ENCODE measurements around the gene TMCO4.
"Not testable (repeated sequence)": the region's sequence is repeated elsewhere in the genome, so short reads cannot be mapped to it uniquely, and the experiment has no call there.

TMCO4 gene

DNA sequence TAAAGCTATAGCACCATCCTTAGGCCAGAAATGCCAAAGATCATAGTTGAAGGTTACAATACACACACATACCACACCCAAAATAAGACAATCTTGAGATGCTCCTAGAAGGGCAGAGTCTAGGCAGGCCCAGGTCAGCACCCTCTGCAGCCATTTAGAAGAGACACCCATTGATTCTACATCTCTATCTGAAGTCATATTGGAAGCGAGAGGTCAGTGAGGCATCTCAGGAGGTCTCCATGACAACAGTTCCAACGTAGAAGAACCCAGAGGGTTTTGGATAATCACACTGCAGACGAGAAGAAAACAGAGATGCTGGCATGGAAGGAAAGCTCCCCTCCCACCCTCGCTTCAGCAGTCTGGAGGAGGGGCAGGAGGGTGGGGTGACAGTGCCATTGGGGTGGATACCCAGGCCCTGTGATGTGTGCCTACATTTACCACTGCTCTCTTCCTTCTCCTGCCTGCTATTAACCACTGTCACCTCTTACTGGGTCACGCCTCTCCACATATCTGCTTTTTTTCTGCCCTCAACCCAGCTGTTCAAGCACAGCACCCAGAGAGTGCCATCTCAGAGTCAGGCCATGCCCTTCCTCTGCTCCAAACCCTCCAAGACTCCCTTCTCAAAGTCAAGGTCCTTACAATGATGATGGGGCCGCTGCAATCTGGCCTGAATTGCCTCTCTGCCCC lies 6.2 kb downstream of the TMCO4 start:
- Histone ChIP-seq H2AFZ (ENCODE audit: insufficient read depth, low read length, poor library complexity) (no peak overlapping the region), H3K9ac (ENCODE audit: low read length) (no peak overlapping the region), H3K4me3 (ENCODE audit: low read depth, low read length) (no peak overlapping the region), H3K14ac (ENCODE audit: low read length) (no peak overlapping the region), H3K79me1 (ENCODE audit: low read length) (no peaks in the 10 kb centered on the region), H3K18ac (ENCODE audit: low read length) (no peak overlapping the region), H2AK5ac (ENCODE audit: low read length) (peak overlapping the region; percentile 9), H3K23ac (ENCODE audit: low read length) (peak overlapping the region; percentile 56), H3K79me2 (ENCODE audit: control insufficient read depth, insufficient read depth, low read length, poor library complexity) (no peaks in the 10 kb centered on the region), H3K4me2 (ENCODE audit: low read length) (no peak overlapping the region), H4K8ac (ENCODE audit: low read depth, low read length) (no peak overlapping the region), H2BK5ac (ENCODE audit: low read depth, low read length, poor library complexity) (no peak overlapping the region), H3K9me3 (ENCODE audit: insufficient read depth, low read depth, low read length) (no peaks in the 10 kb centered on the region), H3K27ac (ENCODE audit: low read depth, low read length) (no peak overlapping the region), H3K4ac (ENCODE audit: low read depth, low read length) (no peak overlapping the region), H2BK120ac (ENCODE audit: insufficient read depth, low read length, poor library complexity) (no peak overlapping the region), H3K27me3 (ENCODE audit: insufficient read depth, low read length) (no peaks in the 10 kb centered on the region), H2BK12ac (ENCODE audit: low read length) (no peak overlapping the region), H3K4me1 (ENCODE audit: control insufficient read depth in 1 of 2, insufficient read depth in 2 of 2, low read length in 2 of 2) (no peaks in the 10 kb centered on the region), H4K12ac (ENCODE audit: low read depth, low read length) (no peak overlapping the region), H3K36me3 (ENCODE audit: control insufficient read depth in 1 of 2, insufficient read depth in 2 of 2, low read length in 2 of 2) (no peaks in the 10 kb centered on the region), H4K91ac (ENCODE audit: low read depth, low read length) (no peak overlapping the region)
- no peak for DNase-seq
- no CpG with 5 or more reads among the region's 6 CpGs for WGBS (ENCODE audit: extremely low coverage, insufficient coverage, insufficient read length)

DNA sequence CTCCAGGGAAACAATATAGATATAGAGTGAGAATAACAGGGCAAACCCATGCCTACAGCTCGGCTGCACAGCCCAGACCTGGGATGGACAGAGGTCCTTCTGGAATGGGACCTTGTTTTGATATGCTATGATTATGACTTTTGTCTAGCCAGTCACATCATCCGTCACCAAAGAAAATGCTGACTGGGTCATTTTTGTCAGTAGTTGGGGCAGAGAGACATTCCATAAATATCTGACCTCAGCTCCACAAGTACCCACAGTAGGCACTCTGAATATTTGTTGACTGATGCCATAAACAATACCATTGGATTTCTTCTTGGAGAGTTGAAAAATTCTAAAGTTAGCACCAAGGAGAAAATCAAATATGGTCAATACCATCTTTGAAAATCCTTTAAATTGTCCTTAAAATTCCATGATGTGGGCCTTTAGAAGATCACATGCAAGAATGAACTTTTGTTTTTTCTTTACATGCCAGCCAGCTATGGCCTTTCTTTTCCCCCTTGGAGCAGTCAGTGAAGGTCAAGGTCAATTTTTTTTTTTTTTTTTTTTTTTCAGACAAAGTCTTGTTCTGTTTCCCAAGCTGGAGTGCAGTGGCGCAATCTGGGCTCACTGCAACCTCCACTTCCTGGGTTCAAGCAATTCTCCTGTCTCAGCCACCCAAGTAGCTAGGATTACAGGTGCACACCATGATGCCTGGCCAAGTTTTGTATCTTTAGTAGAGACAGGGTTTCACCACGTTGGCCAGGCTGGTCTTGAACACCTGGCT lies 7.3 kb downstream of the TMCO4 start:
- no peak for DNase-seq
- no peak overlapping the region for H4K12ac ChIP-seq (ENCODE audit: low read depth, low read length)
- H2AK5ac ChIP-seq (ENCODE audit: low read length): no peak overlapping the region
- no peak overlapping the region for H3K4me3 ChIP-seq (ENCODE audit: low read depth, low read length)
- H3K18ac ChIP-seq (ENCODE audit: low read length): no peak overlapping the region
- H4K8ac ChIP-seq (ENCODE audit: low read depth, low read length): no peak overlapping the region
- no CpG with 5 or more reads among the region's 4 CpGs for WGBS (ENCODE audit: extremely low coverage, insufficient coverage, insufficient read length)
- no peaks in the 10 kb centered on the region for H3K36me3 ChIP-seq (ENCODE audit: control insufficient read depth in 1 of 2, insufficient read depth in 2 of 2, low read length in 2 of 2)
- H4K91ac ChIP-seq (ENCODE audit: low read depth, low read length): no peak overlapping the region
- H3K79me2 ChIP-seq (ENCODE audit: control insufficient read depth, insufficient read depth, low read length, poor library complexity): no peaks in the 10 kb centered on the region
- no peak overlapping the region for H2AFZ ChIP-seq (ENCODE audit: insufficient read depth, low read length, poor library complexity)
- no peak overlapping the region for H3K14ac ChIP-seq (ENCODE audit: low read length)
- no peak overlapping the region for H3K4ac ChIP-seq (ENCODE audit: low read depth, low read length)
- no peak overlapping the region for H3K4me2 ChIP-seq (ENCODE audit: low read length)
- no peaks in the 10 kb centered on the region for H3K79me1 ChIP-seq (ENCODE audit: low read length)
- no peak overlapping the region for H3K9ac ChIP-seq (ENCODE audit: low read length)
- no peaks in the 10 kb centered on the region for H3K27me3 ChIP-seq (ENCODE audit: insufficient read depth, low read length)
- H3K4me1 ChIP-seq (ENCODE audit: control insufficient read depth in 1 of 2, insufficient read depth in 2 of 2, low read length in 2 of 2): peaks cover 0 to under 1% of the 10 kb centered on the region in 2 experiments
- no peak overlapping the region for H2BK120ac ChIP-seq (ENCODE audit: insufficient read depth, low read length, poor library complexity)
- H3K27ac ChIP-seq (ENCODE audit: low read depth, low read length): no peak overlapping the region
- H3K23ac ChIP-seq (ENCODE audit: low read length): no peak overlapping the region
- no peaks in the 10 kb centered on the region for H3K9me3 ChIP-seq (ENCODE audit: insufficient read depth, low read depth, low read length)
- no peak overlapping the region for H2BK5ac ChIP-seq (ENCODE audit: low read depth, low read length, poor library complexity)
- H2BK12ac ChIP-seq (ENCODE audit: low read length): no peak overlapping the region

DNA sequence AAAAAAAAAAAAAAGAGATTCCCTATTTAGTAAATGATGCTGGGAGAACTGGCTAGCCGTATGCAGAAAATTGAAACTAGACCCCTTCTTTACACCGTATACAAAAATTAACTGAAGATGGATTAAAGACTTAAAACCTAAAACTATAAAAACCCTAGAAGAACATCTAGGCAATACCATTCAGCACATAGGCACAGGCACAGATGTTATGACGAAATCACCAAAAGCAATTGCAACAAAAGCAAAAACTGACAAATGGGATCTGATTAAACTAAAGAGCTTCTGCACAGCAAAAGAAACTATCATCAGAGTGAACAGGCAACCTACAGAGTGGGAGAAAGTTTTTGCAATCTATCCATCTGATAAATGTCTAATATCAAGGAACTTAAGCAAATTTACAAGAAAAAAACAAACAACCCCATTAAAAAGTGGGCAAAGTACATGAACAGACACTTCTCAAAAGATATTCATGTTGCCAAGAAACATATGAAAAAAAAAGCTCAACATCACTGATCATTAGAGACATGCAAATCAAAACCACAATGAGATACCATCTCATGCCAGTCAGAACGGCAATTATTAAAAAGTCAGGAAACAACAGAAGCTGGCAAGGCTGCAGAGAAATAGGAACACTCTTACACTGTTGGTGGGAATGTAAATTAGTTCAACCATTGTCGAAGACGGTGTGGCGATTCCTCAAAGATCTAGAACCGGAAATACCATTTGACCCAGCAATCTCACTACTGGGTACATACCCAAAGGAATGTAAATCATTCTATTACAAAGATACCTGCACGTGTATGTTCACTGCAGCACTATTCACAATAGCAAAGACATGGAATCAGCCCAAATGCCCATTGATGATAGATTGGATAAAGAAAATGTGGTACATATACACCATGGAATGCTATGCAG lies 9.4 kb downstream of the TMCO4 start:
- H4K12ac ChIP-seq (ENCODE audit: low read depth, low read length); H3K79me2 ChIP-seq (ENCODE audit: control insufficient read depth, insufficient read depth, low read length, poor library complexity); H3K4ac ChIP-seq (ENCODE audit: low read depth, low read length); H3K36me3 ChIP-seq (ENCODE audit: control insufficient read depth in 1 of 2, insufficient read depth in 2 of 2, low read length in 2 of 2); H2BK120ac ChIP-seq (ENCODE audit: insufficient read depth, low read length, poor library complexity); H4K8ac ChIP-seq (ENCODE audit: low read depth, low read length); H2BK5ac ChIP-seq (ENCODE audit: low read depth, low read length, poor library complexity); H3K14ac ChIP-seq (ENCODE audit: low read length); H3K9me3 ChIP-seq (ENCODE audit: insufficient read depth, low read depth, low read length); H3K9ac ChIP-seq (ENCODE audit: low read length); H3K79me1 ChIP-seq (ENCODE audit: low read length); H3K4me3 ChIP-seq (ENCODE audit: low read depth, low read length); H2AFZ ChIP-seq (ENCODE audit: insufficient read depth, low read length, poor library complexity); H3K4me2 ChIP-seq (ENCODE audit: low read length); H3K18ac ChIP-seq (ENCODE audit: low read length); H3K27me3 ChIP-seq (ENCODE audit: insufficient read depth, low read length); H3K23ac ChIP-seq (ENCODE audit: low read length); H4K91ac ChIP-seq (ENCODE audit: low read depth, low read length); H3K27ac ChIP-seq (ENCODE audit: low read depth, low read length); H2AK5ac ChIP-seq (ENCODE audit: low read length); H2BK12ac ChIP-seq (ENCODE audit: low read length): not testable (repeated sequence)
- DNase-seq: peak; percentile 9 to 59
- no CpG with 5 or more reads among the region's 9 CpGs for WGBS (ENCODE audit: extremely low coverage, insufficient coverage, insufficient read length)
- peaks cover 15% of the 10 kb centered on the region in 2 experiments for H3K4me1 ChIP-seq (ENCODE audit: control insufficient read depth in 1 of 2, insufficient read depth in 2 of 2, low read length in 2 of 2)

DNA sequence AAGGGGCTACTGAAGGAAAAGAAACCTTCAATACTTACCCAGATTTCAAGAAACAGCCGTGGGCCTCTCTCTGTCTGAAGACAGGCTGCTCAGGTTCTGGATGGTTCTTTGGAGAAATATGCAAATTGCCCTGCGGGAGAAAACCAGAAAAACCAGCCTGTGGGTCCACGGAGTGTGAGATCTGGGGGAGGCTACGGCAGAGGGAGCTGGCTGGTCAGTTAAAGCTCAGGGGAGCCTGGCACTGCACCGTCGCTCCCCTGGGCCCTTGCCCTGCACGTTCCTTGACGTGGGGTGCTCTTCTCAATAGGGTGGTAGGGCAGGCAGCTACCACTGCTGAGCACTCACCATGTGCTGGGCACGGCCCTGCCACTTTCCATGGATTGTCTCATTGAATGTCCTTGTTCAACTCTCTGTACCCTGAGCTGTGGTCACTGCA lies 12.7 kb downstream of the TMCO4 start:
- H3K4me2 ChIP-seq (ENCODE audit: low read length): peak overlapping the region; percentile 50
- H3K23ac ChIP-seq (ENCODE audit: low read length): no peak overlapping the region
- H3K9me3 ChIP-seq (ENCODE audit: insufficient read depth, low read depth, low read length): no peaks in the 10 kb centered on the region
- no peak overlapping the region for H2AFZ ChIP-seq (ENCODE audit: insufficient read depth, low read length, poor library complexity)
- H2BK120ac ChIP-seq (ENCODE audit: insufficient read depth, low read length, poor library complexity): peak overlapping the region; percentile 4
- H4K8ac ChIP-seq (ENCODE audit: low read depth, low read length): peak overlapping the region; percentile 12
- H3K4ac ChIP-seq (ENCODE audit: low read depth, low read length): no peak overlapping the region
- WGBS (ENCODE audit: extremely low coverage, insufficient coverage, insufficient read length): no CpG with 5 or more reads among the region's 9 CpGs
- H2BK12ac ChIP-seq (ENCODE audit: low read length): peak overlapping the region; percentile 60
- H3K27me3 ChIP-seq (ENCODE audit: insufficient read depth, low read length): no peaks in the 10 kb centered on the region
- peak overlapping the region; percentile 7 for H3K14ac ChIP-seq (ENCODE audit: low read length)
- peaks cover 18 to 19% of the 10 kb centered on the region in 2 experiments for H3K4me1 ChIP-seq (ENCODE audit: control insufficient read depth in 1 of 2, insufficient read depth in 2 of 2, low read length in 2 of 2)
- H2BK5ac ChIP-seq (ENCODE audit: low read depth, low read length, poor library complexity): no peak overlapping the region
- peaks cover 4% of the 10 kb centered on the region for H3K79me1 ChIP-seq (ENCODE audit: low read length)
- no peak overlapping the region for H4K12ac ChIP-seq (ENCODE audit: low read depth, low read length)
- no peaks in the 10 kb centered on the region for H3K36me3 ChIP-seq (ENCODE audit: control insufficient read depth in 1 of 2, insufficient read depth in 2 of 2, low read length in 2 of 2)
- H3K79me2 ChIP-seq (ENCODE audit: control insufficient read depth, insufficient read depth, low read length, poor library complexity): no peaks in the 10 kb centered on the region
- H2AK5ac ChIP-seq (ENCODE audit: low read length): no peak overlapping the region
- H3K4me3 ChIP-seq (ENCODE audit: low read depth, low read length): no peak overlapping the region
- no peak overlapping the region for H3K9ac ChIP-seq (ENCODE audit: low read length)
- H4K91ac ChIP-seq (ENCODE audit: low read depth, low read length): peak overlapping the region; percentile 56
- peak overlapping the region; percentile 68 for H3K18ac ChIP-seq (ENCODE audit: low read length)
- DNase-seq: peak; percentile 94 to 99
- no peak overlapping the region for H3K27ac ChIP-seq (ENCODE audit: low read depth, low read length)
